ENCODE measurements around the gene MYEF2. TPM values are rescaled to one million over a fixed set of nuclear protein-coding genes. Genes with fewer than 3 reads are reported as not detected.

MYEF2 gene
- total RNA-seq, 1 experiment from 2014 or later, result 37.3 TPM

DNA sequence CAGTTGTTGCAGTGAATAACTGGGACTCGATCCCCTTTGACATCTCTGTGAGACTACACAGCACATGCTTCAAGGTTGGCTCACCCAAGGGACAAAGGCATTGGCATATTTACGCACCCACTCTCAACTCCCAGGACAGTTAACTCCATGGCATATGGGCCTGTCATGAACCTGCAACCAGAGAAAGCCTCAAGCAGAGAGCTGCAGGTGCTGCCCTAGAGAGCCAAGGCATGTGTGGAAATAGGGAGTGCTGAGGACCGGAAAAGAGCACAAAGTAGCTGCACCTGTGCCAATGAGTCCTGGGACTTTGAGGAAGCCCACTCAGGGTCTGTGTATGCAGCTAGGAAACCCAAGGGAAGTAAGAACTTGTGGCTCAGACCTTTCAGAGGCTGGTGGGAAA is 90.3 kb downstream of the MYEF2 start:
- Mint-ChIP-seq H3K4me3 (ENCODE audit: unreplicated experiment) (no peak overlapping the region), H3K27ac (ENCODE audit: unreplicated experiment) (no peak overlapping the region), H3K36me3 (ENCODE audit: insufficient read depth, unreplicated experiment) (no peaks in the 10 kb centered on the region), H3K27me3 (ENCODE audit: insufficient read depth, unreplicated experiment) (peaks cover 12% of the 10 kb centered on the region), H3K9me3 (ENCODE audit: unreplicated experiment) (no peaks in the 10 kb centered on the region), H3K4me1 (ENCODE audit: low read depth, unreplicated experiment) (no peaks in the 10 kb centered on the region)
- no peak for TF ChIP-seq CTCF (IDR thresholded peaks at IDR 0.05; ENCODE audit: insufficient read depth in 1 of 2, low read depth in 1 of 2, low read length in 1 of 2, severe bottlenecking in 1 of 2, unreplicated experiment in 1 of 2)
- no peak overlapping the region for H3K4me3 ChIP-seq (ENCODE audit: low read depth, low read length)
- H3K36me3 ChIP-seq (ENCODE audit: control insufficient read depth, insufficient read depth, low read length), result no peaks in the 10 kb centered on the region
- H3K27me3 ChIP-seq (replicated peaks; ENCODE audit: control insufficient read depth, insufficient read depth, low read length), result no peaks in the 10 kb centered on the region
- no peaks in the 10 kb centered on the region for H3K9me3 ChIP-seq
- no peak for DNase-seq
- H3K4me1 ChIP-seq, result no peaks in the 10 kb centered on the region
- BruUV-seq (replicated peaks), result no TSS peak
- intact Hi-C loops (cut with micrococcal nuclease; ENCODE audit: unreplicated experiment), result no loop called here
- CTCF ChIA-PET, result no interaction called here
- POLR2A ChIA-PET, result no interaction called here

DNA sequence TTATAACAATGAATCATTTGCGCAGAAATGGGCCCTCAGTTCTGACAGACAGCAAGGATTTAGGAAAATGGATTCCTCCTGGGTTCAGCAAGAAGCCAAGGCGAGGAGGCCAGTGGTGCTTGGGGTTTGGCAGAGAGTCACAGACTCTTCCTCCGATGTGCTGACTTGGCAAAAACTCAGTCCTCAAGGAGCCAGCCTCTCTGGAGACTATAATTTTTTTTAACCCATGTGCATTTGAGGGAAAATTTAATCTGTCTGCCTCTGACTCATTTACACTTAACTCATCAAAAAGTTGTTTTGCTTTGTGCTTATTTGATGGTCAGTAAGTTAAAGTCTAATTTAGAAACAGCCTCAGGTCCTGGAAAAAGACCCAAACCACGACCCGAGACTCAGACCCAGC is 91.5 kb downstream of the MYEF2 start:
- Mint-ChIP-seq H3K36me3 (ENCODE audit: insufficient read depth, unreplicated experiment) (no peaks in the 10 kb centered on the region), H3K4me1 (ENCODE audit: low read depth, unreplicated experiment) (no peaks in the 10 kb centered on the region), H3K4me3 (ENCODE audit: unreplicated experiment) (no peak overlapping the region), H3K27me3 (ENCODE audit: insufficient read depth, unreplicated experiment) (peaks cover 18% of the 10 kb centered on the region), H3K9me3 (ENCODE audit: unreplicated experiment) (no peaks in the 10 kb centered on the region), H3K27ac (ENCODE audit: unreplicated experiment) (no peak overlapping the region)
- H3K9me3 ChIP-seq, result no peaks in the 10 kb centered on the region
- no peaks in the 10 kb centered on the region for H3K4me1 ChIP-seq
- CTCF ChIA-PET, result no interaction called here
- no peaks in the 10 kb centered on the region for H3K36me3 ChIP-seq (ENCODE audit: control insufficient read depth, insufficient read depth, low read length)
- intact Hi-C loops (cut with micrococcal nuclease; ENCODE audit: unreplicated experiment), result no loop called here
- BruUV-seq (replicated peaks), result no TSS peak
- H3K4me3 ChIP-seq (ENCODE audit: low read depth, low read length), result no peak overlapping the region
- H3K27me3 ChIP-seq (replicated peaks; ENCODE audit: control insufficient read depth, insufficient read depth, low read length), result no peaks in the 10 kb centered on the region
- no peak for DNase-seq
- POLR2A ChIA-PET, result no interaction called here
- no peak for TF ChIP-seq CTCF (IDR thresholded peaks at IDR 0.05; ENCODE audit: insufficient read depth in 1 of 2, low read depth in 1 of 2, low read length in 1 of 2, severe bottlenecking in 1 of 2, unreplicated experiment in 1 of 2)

- no peaks in the 10 kb centered on the region for H3K36me3 Mint-ChIP-seq (ENCODE audit: insufficient read depth, unreplicated experiment)
- H3K27ac Mint-ChIP-seq (ENCODE audit: unreplicated experiment), result no peak overlapping the region
- H3K4me1 Mint-ChIP-seq (ENCODE audit: low read depth, unreplicated experiment), result no peaks in the 10 kb centered on the region
- H3K4me3 ChIP-seq (ENCODE audit: low read depth, low read length), result no peak overlapping the region
- no peak for DNase-seq
- no peaks in the 10 kb centered on the region for H3K4me1 ChIP-seq
- H3K9me3 Mint-ChIP-seq (ENCODE audit: unreplicated experiment), result no peaks in the 10 kb centered on the region
- peaks cover 18% of the 10 kb centered on the region for H3K27me3 Mint-ChIP-seq (ENCODE audit: insufficient read depth, unreplicated experiment)
- H3K27me3 ChIP-seq (replicated peaks; ENCODE audit: control insufficient read depth, insufficient read depth, low read length), result no peaks in the 10 kb centered on the region
- H3K9me3 ChIP-seq, result no peaks in the 10 kb centered on the region
- no peak for TF ChIP-seq CTCF (IDR thresholded peaks at IDR 0.05; ENCODE audit: insufficient read depth in 1 of 2, low read depth in 1 of 2, low read length in 1 of 2, severe bottlenecking in 1 of 2, unreplicated experiment in 1 of 2)
- BruUV-seq (replicated peaks), result no TSS peak
- no peak overlapping the region for H3K4me3 Mint-ChIP-seq (ENCODE audit: unreplicated experiment)
- H3K36me3 ChIP-seq (ENCODE audit: control insufficient read depth, insufficient read depth, low read length), result no peaks in the 10 kb centered on the region
- intact Hi-C loops (cut with micrococcal nuclease; ENCODE audit: unreplicated experiment), result no loop called here
- ChIA-PET CTCF (no interaction called here), POLR2A (no interaction called here)
Measured at GRCh38 chr15:48086133-48086532, 92.0 kb downstream of the MYEF2 start.
